ENCODE data around the gene HIPK2.

DNA sequence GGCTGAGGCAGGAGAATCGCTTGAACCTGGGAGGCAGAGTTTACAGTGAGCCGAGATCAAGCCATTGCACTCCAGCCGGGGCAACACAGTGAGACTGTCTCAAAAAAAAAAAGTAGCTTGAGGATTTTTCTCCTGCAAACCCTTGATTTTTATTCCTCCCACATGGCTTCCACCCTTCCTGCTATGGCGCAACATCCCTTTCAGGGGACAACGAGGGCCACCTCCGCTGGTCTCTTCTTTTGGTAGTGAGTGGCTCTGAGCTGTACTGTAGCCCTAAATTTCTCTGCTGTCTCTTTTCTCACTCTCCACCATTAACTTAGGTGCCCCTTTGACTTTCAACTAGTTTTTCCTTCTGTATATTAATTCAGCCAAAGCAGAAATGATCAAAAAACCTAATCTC, 113.4 kb downstream of the HIPK2 start:
- no peak for TF ChIP-seq GATA2 (IDR thresholded peaks at IDR 0.05; ENCODE audit: low read depth, low read length)
- no peak for TF ChIP-seq GATA3 (IDR thresholded peaks at IDR 0.05; ENCODE audit: low read depth, low read length)
